ENCODE data around the gene VEGFA.

DNA sequence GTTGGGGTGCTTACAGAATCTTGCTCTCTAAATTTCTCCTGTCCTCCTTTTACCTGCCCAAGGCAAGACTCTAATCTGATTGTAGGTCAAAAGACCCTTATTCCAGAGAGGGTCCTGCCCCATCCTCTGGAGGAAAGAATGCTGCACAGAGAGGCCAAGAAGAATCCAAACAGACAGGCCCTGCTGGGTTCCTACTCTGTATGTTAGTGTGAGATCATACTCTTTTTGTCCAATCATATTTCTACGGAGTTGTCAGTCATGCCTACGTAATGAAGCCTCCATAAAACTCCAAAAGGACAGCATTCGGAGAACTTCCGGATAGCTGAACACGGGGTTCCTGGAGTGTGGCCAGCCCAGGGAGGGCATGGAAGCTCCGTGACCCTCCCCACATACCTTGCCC is 50.5 kb downstream of the VEGFA start:
- TF ChIP-seq, protein P1, sequence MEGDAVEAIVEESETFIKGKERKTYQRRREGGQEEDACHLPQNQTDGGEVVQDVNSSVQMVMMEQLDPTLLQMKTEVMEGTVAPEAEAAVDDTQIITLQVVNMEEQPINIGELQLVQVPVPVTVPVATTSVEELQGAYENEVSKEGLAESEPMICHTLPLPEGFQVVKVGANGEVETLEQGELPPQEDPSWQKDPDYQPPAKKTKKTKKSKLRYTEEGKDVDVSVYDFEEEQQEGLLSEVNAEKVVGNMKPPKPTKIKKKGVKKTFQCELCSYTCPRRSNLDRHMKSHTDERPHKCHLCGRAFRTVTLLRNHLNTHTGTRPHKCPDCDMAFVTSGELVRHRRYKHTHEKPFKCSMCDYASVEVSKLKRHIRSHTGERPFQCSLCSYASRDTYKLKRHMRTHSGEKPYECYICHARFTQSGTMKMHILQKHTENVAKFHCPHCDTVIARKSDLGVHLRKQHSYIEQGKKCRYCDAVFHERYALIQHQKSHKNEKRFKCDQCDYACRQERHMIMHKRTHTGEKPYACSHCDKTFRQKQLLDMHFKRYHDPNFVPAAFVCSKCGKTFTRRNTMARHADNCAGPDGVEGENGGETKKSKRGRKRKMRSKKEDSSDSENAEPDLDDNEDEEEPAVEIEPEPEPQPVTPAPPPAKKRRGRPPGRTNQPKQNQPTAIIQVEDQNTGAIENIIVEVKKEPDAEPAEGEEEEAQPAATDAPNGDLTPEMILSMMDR (conservative IDR thresholded peaks at IDR 0.05): no peak
- no peak for TF ChIP-seq EZH2 (IDR thresholded peaks at IDR 0.05; ENCODE audit: low read depth)

All from PC-9 (cell line).